Measurements from ENCODE around the gene IL13. TPM values are rescaled to one million over a fixed set of nuclear protein-coding genes. Genes with fewer than 3 reads are reported as not detected.

IL13 gene
- total and polyA plus RNA-seq, 10 of the 15 experiments (the other 5 are each of a cell fraction or from before 2014, with no cell fraction given), result 0.06 to 0.40 (median 0.11) TPM; not detected in 6

DNA sequence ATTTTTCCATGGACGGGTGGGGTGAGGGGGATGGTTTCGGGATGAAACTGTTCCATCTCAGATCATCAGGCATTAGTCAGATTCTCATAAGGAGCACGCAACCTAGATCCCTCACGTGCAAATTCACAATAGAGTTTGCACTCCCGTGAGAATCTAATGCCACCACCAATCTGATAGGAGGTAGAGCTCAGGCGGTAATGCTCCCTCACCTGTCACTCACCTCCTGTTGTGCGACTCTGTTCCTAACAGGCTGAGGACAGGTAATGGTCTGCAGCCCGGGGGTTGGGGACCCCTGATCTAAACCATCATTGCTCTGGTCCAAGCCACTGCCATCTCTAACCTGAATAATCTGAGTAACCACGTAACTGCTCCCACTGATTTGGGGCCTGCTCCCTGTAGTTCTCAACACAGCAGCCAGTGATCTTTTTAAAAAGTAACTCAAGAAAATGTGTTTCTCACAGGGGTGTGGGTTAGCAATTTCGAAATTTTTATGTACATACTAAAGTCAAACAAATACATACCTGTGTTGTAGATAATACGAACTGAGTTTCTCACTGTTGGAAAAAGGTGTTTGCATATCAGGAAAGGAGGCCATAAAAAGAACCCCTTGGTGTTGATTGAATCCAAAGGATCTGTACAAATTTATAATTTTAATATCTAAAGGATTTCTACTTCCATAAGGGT is 11.2 kb upstream of the IL13 start:
- in situ Hi-C loops (cut with MboI), result no loop called here

More for the DNA sequence above, 11.2 kb upstream of the IL13 start:
- FAIRE-seq, result no peak
- intact Hi-C loops (cut with micrococcal nuclease; ENCODE audit: unreplicated experiment), result no loop called here
- H4K20me1 ChIP-seq (ENCODE audit: control insufficient read depth, insufficient read depth), result no peaks in the 10 kb centered on the region
- no peaks in the 10 kb centered on the region; the same call in 1 of the 3 replicates for H3K9me3 ChIP-seq (replicated peaks; ENCODE audit: control insufficient read depth, insufficient read depth, low read length)
- no TSS peak for BruUV-seq (replicated peaks)
- POLR2A ChIA-PET, result interaction anchor here (0.6 to 1.5 kb wide), 4 partner anchors 8 to 90 kb away, joined by 3 to 5 read pairs (median 4); partner anchors contain the start of gene RAD50
- H3K36me3 ChIP-seq (ENCODE audit: control insufficient read depth in 2 of 2, insufficient read depth in 2 of 2, low read length in 1 of 2), result peaks cover 6 to 11% of the 10 kb centered on the region in 2 experiments
- 94% methylated on average over 11 of the region's 11 CpGs for WGBS (ENCODE audit: insufficient coverage, insufficient replicate concordance, low lambda C conversion rate, missing lambda C conversion rate)
- H2AFZ ChIP-seq (ENCODE audit: control insufficient read depth, low read depth, low read length), result no peak overlapping the region
- no peak overlapping the region for H3K27ac ChIP-seq (ENCODE audit: control insufficient read depth, insufficient read depth)
- TF ChIP-seq FOXM1 (IDR thresholded peaks at IDR 0.05; ENCODE audit: low read depth, low read length), result no peak
- no peak for TF ChIP-seq BCL11A (IDR thresholded peaks at IDR 0.05; ENCODE audit: low read depth, low read length)
- no peak for TF ChIP-seq CHD2 (IDR thresholded peaks at IDR 0.05; ENCODE audit: borderline replicate concordance, low read depth, low read length)
- no peak for TF ChIP-seq CHD4 (IDR thresholded peaks at IDR 0.05)
- no peak for TF ChIP-seq PML (IDR thresholded peaks at IDR 0.05; ENCODE audit: low read length)
- no peak for TF ChIP-seq TCF3 (IDR thresholded peaks at IDR 0.05; ENCODE audit: borderline replicate concordance, insufficient read depth, low read depth, low read length)
- TF ChIP-seq EP300 (IDR thresholded peaks at IDR 0.05; ENCODE audit: borderline replicate concordance in 1 of 2, control insufficient read depth in 1 of 2, low read depth in 2 of 2, low read length in 2 of 2), result no peak
- TF ChIP-seq EZH2 (IDR thresholded peaks at IDR 0.05; ENCODE audit: borderline replicate concordance, control insufficient read depth, low read depth, low read length), result no peak
- no peak for TF ChIP-seq RAD51 (IDR thresholded peaks at IDR 0.05)
- TF ChIP-seq KLF5 (IDR thresholded peaks at IDR 0.05; ENCODE audit: partially characterized antibody), result no peak
- TF ChIP-seq HDAC6 (IDR thresholded peaks at IDR 0.05; ENCODE audit: unreplicated experiment), result no peak
- TF ChIP-seq ZNF217 (IDR thresholded peaks at IDR 0.05), result no peak
- no peak for TF ChIP-seq TCF7 (IDR thresholded peaks at IDR 0.05; ENCODE audit: borderline replicate concordance)
- no peak for TF ChIP-seq HDAC2 (IDR thresholded peaks at IDR 0.05)
- TF ChIP-seq WRNIP1 (IDR thresholded peaks at IDR 0.05; ENCODE audit: borderline replicate concordance, low read depth, low read length), result no peak
- no peak for ATAC-seq
- no peak for DNase-seq (ENCODE audit: low read depth, low spot score)
- no peak overlapping the region for H3K9ac ChIP-seq (ENCODE audit: control insufficient read depth, insufficient read depth, low read length)
- no peaks in the 10 kb centered on the region for H3K27me3 ChIP-seq (replicated peaks in 1 of 2; ENCODE audit: control insufficient read depth in 2 of 2, insufficient read depth in 2 of 2, low read length in 1 of 2)
- no peak overlapping the region for H3K4me2 ChIP-seq (ENCODE audit: control insufficient read depth, insufficient read depth)
- CTCF ChIA-PET, result interaction anchor here (1.2 kb wide), 1 partner anchor 8 kb away, joined by 3 read pairs; no protein-coding TSS in a partner anchor
- no peak overlapping the region for H3K4me3 ChIP-seq
- SMC1A ChIA-PET (ENCODE audit: uncharacterized antibody, unreplicated experiment), result interaction anchor here (1.0 to 2.6 kb wide), 7 partner anchors 8 to 80 kb away, joined by 3 to 12 read pairs (median 3); partner anchors contain the start of gene IL13
- RAD21 ChIA-PET (ENCODE audit: unreplicated experiment), result interaction anchor here (1.4 kb wide), 1 partner anchor 15 kb away, joined by 3 read pairs; no protein-coding TSS in a partner anchor
- H3K4me1 ChIP-seq (ENCODE audit: control insufficient read depth, insufficient read depth, low read length), result peaks cover 2% of the 10 kb centered on the region; the same call in 1 of the 2 replicates
- no peaks in the 10 kb centered on the region for H3K79me2 ChIP-seq (ENCODE audit: control insufficient read depth, insufficient read depth, low read length)

All from GM12878 (cell line).